Right lobe of liver (tissue), 4 donors: ENCODE data around the gene NOS1AP.

Experiments
- POLR2A ChIP-seq: fragments of 450-650 bp; IDR thresholded peaks from one replicate; pipeline ENCODE4 v1.6.1; 2017; ENCODE audit warnings: antibody characterized with exemption, mild to moderate bottlenecking
- TF ChIP-seq, protein P1 (sequence below), 4 donors: fragments of 200-600 bp in 3 of 4; fragments of 450-650 bp in 1 of 4; IDR thresholded peaks; one replicate each; pipeline versions ENCODE4 v1.5.1 to v1.8.0; 2016 to 2022; ENCODE audit warnings: antibody characterized with exemption in 4 of 4, mild to moderate bottlenecking in 2 of 4
- donor health status: DM: no; HTN: no; CAD: no.
- donor health status: DM: no; HTN: no; CAD: no.
- donor health status: DM: no; HTN: yes; CAD: no.

DNA sequence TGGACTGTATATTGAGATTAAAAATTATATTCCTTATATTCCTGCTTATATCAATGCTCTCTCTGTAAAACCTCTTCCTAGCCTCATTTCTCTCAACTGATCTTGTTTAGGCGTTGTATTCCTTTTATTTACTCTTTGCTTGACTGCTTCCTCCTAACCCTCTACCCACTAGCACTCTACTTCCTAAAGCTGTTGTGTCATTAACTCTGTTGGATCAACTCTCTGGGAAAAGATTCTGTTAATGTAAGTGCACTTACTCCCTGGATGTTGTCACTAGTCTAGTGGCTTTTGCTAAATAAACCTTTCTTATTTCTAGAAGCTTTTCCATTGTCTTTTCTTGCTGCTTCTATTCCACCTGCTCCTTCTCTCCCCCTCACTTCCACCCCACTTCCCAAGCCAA is 300.7 kb downstream of the NOS1AP start:
- TF ChIP-seq, protein P1, sequence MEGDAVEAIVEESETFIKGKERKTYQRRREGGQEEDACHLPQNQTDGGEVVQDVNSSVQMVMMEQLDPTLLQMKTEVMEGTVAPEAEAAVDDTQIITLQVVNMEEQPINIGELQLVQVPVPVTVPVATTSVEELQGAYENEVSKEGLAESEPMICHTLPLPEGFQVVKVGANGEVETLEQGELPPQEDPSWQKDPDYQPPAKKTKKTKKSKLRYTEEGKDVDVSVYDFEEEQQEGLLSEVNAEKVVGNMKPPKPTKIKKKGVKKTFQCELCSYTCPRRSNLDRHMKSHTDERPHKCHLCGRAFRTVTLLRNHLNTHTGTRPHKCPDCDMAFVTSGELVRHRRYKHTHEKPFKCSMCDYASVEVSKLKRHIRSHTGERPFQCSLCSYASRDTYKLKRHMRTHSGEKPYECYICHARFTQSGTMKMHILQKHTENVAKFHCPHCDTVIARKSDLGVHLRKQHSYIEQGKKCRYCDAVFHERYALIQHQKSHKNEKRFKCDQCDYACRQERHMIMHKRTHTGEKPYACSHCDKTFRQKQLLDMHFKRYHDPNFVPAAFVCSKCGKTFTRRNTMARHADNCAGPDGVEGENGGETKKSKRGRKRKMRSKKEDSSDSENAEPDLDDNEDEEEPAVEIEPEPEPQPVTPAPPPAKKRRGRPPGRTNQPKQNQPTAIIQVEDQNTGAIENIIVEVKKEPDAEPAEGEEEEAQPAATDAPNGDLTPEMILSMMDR (IDR thresholded peaks at IDR 0.05): no peak
- no peak for TF ChIP-seq POLR2A
